Adipose tissue (tissue), 3 donors: ENCODE measurements around the gene ZG16B. TPM values are rescaled to one million over a fixed set of nuclear protein-coding genes. Genes with fewer than 3 reads are reported as not detected.

Experiments
- H3K27ac ChIP-seq: one replicate; pipeline ENCODE4 v1.5.1; 2013; ENCODE audit warnings: low read depth, low read length
- WGBS, 3 donors: extraction: QIAGEN DNeasy Blood & Tissue Kit; methylation state at CpG; one replicate each; pipeline ENCODE4 v1.1.7; 2013; 5-methylcytosine and 5-hydroxymethylcytosine counted together
- polyA plus RNA-seq, 3 donors: library from polyadenylated mRNA; stranded (reverse); fragments of 200-250 nt; gene quantifications; one replicate each; pipeline ENCODE4 v1.2.3, GENCODE V29; 2013
- donor health status: healthy with polysubstance abuse.
- donor health status: Bipolar disorder and iron deficiency.
- donor health status: healthy.

Gene ZG16B
- polyA plus RNA-seq, 3 donors = 0.18 to 2.4 TPM; not detected in 1

DNA sequence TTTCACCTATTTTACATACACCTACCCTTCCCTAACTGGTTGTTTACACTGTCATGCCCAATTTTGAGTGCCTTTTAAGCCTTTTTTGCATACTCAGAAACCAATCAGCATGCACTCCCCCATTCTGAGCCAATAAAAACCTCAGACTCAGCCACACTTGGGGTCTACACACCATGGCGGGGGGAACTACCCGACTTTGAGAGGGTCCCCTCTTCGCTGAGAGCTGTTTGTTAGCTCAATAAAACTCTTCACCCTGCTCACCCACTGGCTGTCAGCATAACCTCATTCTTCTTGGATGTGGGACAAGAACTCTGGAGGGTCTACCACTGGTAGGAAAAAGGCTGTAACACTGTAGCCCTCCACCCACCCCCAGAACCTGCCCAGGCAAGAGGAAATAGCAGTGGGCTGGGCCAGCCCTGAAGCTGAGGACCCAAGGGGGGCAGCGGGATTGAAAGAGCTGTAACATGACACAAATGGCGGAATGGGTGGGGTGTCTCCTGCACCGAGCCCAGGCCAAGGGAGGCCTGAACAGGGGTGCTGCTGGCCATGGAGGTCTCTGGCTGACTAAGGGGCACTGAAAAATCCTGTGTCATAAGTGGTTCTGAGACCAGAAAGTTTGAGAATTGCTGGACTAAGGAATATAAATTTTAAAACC, 49.9 kb downstream of the ZG16B start:
- H3K27ac ChIP-seq = no peak overlapping the region
- WGBS, 3 donors = 85 to 91% (median 87%) methylated on average over 6 of the region's 6 CpGs

Other genes with a start within 250 kb of the ZG16B start
- 10 to 100 TPM in 2 of 3 donors, 1 to 10 TPM in 1; 6.5 to 17.1 (median 12.2) TPM for gene KCTD5, start 147.8 kb upstream of the ZG16B start, polyA plus RNA-seq
- gene PRSS27, start 110.1 kb upstream of the ZG16B start, polyA plus RNA-seq = 1 to 10 TPM in 2 of 3 donors, under 1 TPM in 1; 0.68 to 1.7 (median 1.3) TPM
- 100 to 1,000 TPM; 342 to 782 (median 459) TPM for gene SRRM2, start 77.7 kb upstream of the ZG16B start, polyA plus RNA-seq
- 100 to 1,000 TPM; 158 to 472 (median 364) TPM for gene ELOB, start 53.0 kb upstream of the ZG16B start, polyA plus RNA-seq
- not detected for gene PRSS33, start 42.7 kb upstream of the ZG16B start, polyA plus RNA-seq
- not detected for gene PRSS41, start 31.8 kb upstream of the ZG16B start, polyA plus RNA-seq
- under 1 TPM in 2 of 3 donors, not detected in 1; 0.39 to 0.77 TPM for gene PRSS21, start 13.1 kb upstream of the ZG16B start, polyA plus RNA-seq
- gene PRSS22, start 27.9 kb downstream of the ZG16B start, polyA plus RNA-seq = 1 to 10 TPM in 2 of 3 donors, not detected in 1; 1.2 to 7.9 TPM
- 10 to 100 TPM; 15.8 to 43.1 (median 32.4) TPM for gene FLYWCH2, start 52.9 kb downstream of the ZG16B start, polyA plus RNA-seq
- 10 to 100 TPM in 2 of 3 donors, 1 to 10 TPM in 1; 8.8 to 23.7 (median 20.9) TPM for gene FLYWCH1, start 81.6 kb downstream of the ZG16B start, polyA plus RNA-seq
- under 1 TPM in 2 of 3 donors, not detected in 1; 0.07 to 0.22 TPM for gene KREMEN2, start 134.0 kb downstream of the ZG16B start, polyA plus RNA-seq
- 1 to 10 TPM; 2.9 to 7.7 (median 4.7) TPM for gene PAQR4, start 139.0 kb downstream of the ZG16B start, polyA plus RNA-seq
- 1 to 10 TPM in 2 of 3 donors, under 1 TPM in 1; 0.90 to 2.2 (median 1.5) TPM for gene PKMYT1, start 150.1 kb downstream of the ZG16B start, polyA plus RNA-seq
- gene CLDN9, start 182.6 kb downstream of the ZG16B start, polyA plus RNA-seq = 1 to 10 TPM in 1 of 3 donors, under 1 TPM in 1, not detected in 1; 0.30 to 2.8 TPM
- gene CLDN6, start 187.9 kb downstream of the ZG16B start, polyA plus RNA-seq = under 1 TPM in 1 of 3 donors, not detected in 2; 0.86 TPM
- 100 to 1,000 TPM in 1 of 3 donors, 10 to 100 TPM in 2; 23.7 to 149 (median 50.2) TPM for gene TNFRSF12A, start 190.1 kb downstream of the ZG16B start, polyA plus RNA-seq
- gene HCFC1R1, start 193.6 kb downstream of the ZG16B start, polyA plus RNA-seq = 100 to 1,000 TPM in 1 of 3 donors, 10 to 100 TPM in 2; 28.0 to 107 (median 55.0) TPM
- 10 to 100 TPM; 11.3 to 25.2 (median 24.8) TPM for gene THOC6, start 193.7 kb downstream of the ZG16B start, polyA plus RNA-seq
- gene BICDL2, start 206.6 kb downstream of the ZG16B start, polyA plus RNA-seq = 10 to 100 TPM in 1 of 3 donors, 1 to 10 TPM in 1, under 1 TPM in 1; 0.45 to 77.9 (median 2.8) TPM
- gene MMP25, start 216.3 kb downstream of the ZG16B start, polyA plus RNA-seq = 10 to 100 TPM in 2 of 3 donors, under 1 TPM in 1; 0.84 to 57.3 (median 11.4) TPM
- gene IL32, start 235.3 kb downstream of the ZG16B start, polyA plus RNA-seq = 100 to 1,000 TPM in 1 of 3 donors, 10 to 100 TPM in 2; 77.7 to 209 (median 87.0) TPM